Endothelial cell of umbilical vein (primary cell): ENCODE measurements around the gene MLLT1. TPM values are rescaled to one million over a fixed set of nuclear protein-coding genes. Genes with fewer than 3 reads are reported as not detected.

Source experiments
- BruUV-seq: library from RNA; stranded (reverse); fragments of 400-500 nt; replicated peaks from 2 replicates; lab custom pipeline; 2021; lab: Mats Ljungman, UMichigan
- CTCF ChIA-PET: fragments of 300-600, 350-600 bp; sonication (Branson Sonifier 250); formaldehyde crosslinking; loops from one replicate; lab custom pipeline; 2021; ENCODE audit warnings: antibody characterized with exemption, inconsistent platforms; lab: Charles Lee
- POLR2A ChIA-PET: fragments of 300-600, 350-600 bp; sonication (Branson Sonifier 250); formaldehyde crosslinking; loops from one replicate; lab custom pipeline; 2021; ENCODE audit warnings: antibody characterized with exemption, inconsistent platforms; lab: Charles Lee
- DNase-seq: peaks from one replicate; pipeline ENCODE4 v3.0.0-alpha.2; 2011; ENCODE audit warnings: low read depth, low spot score
- FAIRE-seq: peaks from 2 replicates; lab custom pipeline; 2011; peaks lifted over from hg19 to GRCh38; lab: Jason Lieb, UNC
- H2AFZ ChIP-seq: 2 replicates; pipeline ENCODE4 v1.6.0; 2012; ENCODE audit warnings: low read depth, low read length, control low read depth, inconsistent platforms
- H3K27ac ChIP-seq: 2 replicates; pipeline ENCODE4 v1.5.1; 2011; ENCODE audit warnings: low read depth, mild to moderate bottlenecking, control low read depth, low read length, moderate library complexity; ENCODE audit not compliant: insufficient read depth
- H3K27me3 ChIP-seq, 2 experiments: 2 replicates each; pipeline versions ENCODE4 v1.6.0 to v1.6.1; 2011; ENCODE audit warnings: low read length in 2 of 2, mixed read lengths in 1 of 2; ENCODE audit not compliant: control insufficient read depth in 2 of 2, insufficient read depth in 2 of 2
- H3K36me3 ChIP-seq, 2 experiments: 2 replicates in 1 of 2; 3 replicates in 1 of 2; pipeline ENCODE4 v1.5.1; 2011; ENCODE audit warnings: low read length in 2 of 2, mild to moderate bottlenecking in 1 of 2, moderate library complexity in 1 of 2; ENCODE audit not compliant: control insufficient read depth in 2 of 2, insufficient read depth in 2 of 2; ENCODE audit errors: extremely low read depth in 1 of 2
- H3K4me1 ChIP-seq: 3 replicates; pipeline ENCODE4 v1.5.1; 2011; ENCODE audit warnings: mild to moderate bottlenecking, low read length; ENCODE audit not compliant: control insufficient read depth, insufficient read depth; ENCODE audit errors: extremely low read depth
- H3K4me2 ChIP-seq: 2 replicates; pipeline ENCODE4 v1.6.1; 2011; ENCODE audit warnings: low read length, control low read depth, mixed read lengths; ENCODE audit not compliant: insufficient read depth
- H3K4me3 ChIP-seq, 3 experiments: fragments of 200-600 bp in 1 of 3; sonication (generic), shearing (Covaris generic) in 1 of 3; replicated peaks in 1 of 3; 2 replicates each; pipeline ENCODE4 v1.5.1; 2011 to 2016; ENCODE audit warnings: control low read depth in 3 of 3, low read length in 3 of 3, mild to moderate bottlenecking in 2 of 3, inconsistent platforms in 1 of 3, low read depth in 1 of 3, moderate library complexity in 1 of 3; ENCODE audit not compliant: insufficient read depth in 1 of 3
- H3K79me2 ChIP-seq: 2 replicates; pipeline ENCODE4 v1.6.0; 2012; ENCODE audit warnings: low read length, inconsistent platforms; ENCODE audit not compliant: control insufficient read depth, insufficient read depth
- H3K9ac ChIP-seq: replicated peaks from 2 replicates; pipeline ENCODE3; 2011; ENCODE audit warnings: low read length, control low read depth; ENCODE audit not compliant: insufficient read depth; ENCODE audit errors: extremely low read depth
- H3K9me1 ChIP-seq: replicated peaks from 3 replicates; pipeline ENCODE4 v1.6.0; 2011; ENCODE audit warnings: mild to moderate bottlenecking, low read length; ENCODE audit not compliant: control insufficient read depth, insufficient read depth; ENCODE audit errors: extremely low read depth
- H3K9me3 ChIP-seq: replicated peaks from 2 replicates; pipeline ENCODE4 v1.5.1; 2012; ENCODE audit warnings: low read length, inconsistent platforms; ENCODE audit not compliant: control insufficient read depth, insufficient read depth
- H4K20me1 ChIP-seq: replicated peaks from 2 replicates; pipeline ENCODE3; 2011; ENCODE audit warnings: mild to moderate bottlenecking, low read length; ENCODE audit not compliant: control insufficient read depth, insufficient read depth; ENCODE audit errors: extremely low read depth
- CTCF ChIP-seq, 2 donors: IDR thresholded peaks; 1 replicate in 1 of 2; 2 replicates in 1 of 2; pipeline ENCODE4 v1.5.1; 2011; ENCODE audit warnings: low read length in 2 of 2, mild to moderate bottlenecking in 2 of 2, moderate library complexity in 2 of 2, control low read depth in 1 of 2, inconsistent platforms in 1 of 2, low read depth in 1 of 2; ENCODE audit not compliant: insufficient read depth in 1 of 2; ENCODE audit errors: extremely low read depth in 1 of 2
- EZH2 ChIP-seq: IDR thresholded peaks from 2 replicates; pipeline ENCODE4 v1.6.1; 2012; ENCODE audit warnings: borderline replicate concordance, low read depth, mild to moderate bottlenecking, moderate library complexity, low read length, inconsistent platforms; ENCODE audit not compliant: severe bottlenecking
- FOS ChIP-seq: IDR thresholded peaks from 2 replicates; pipeline ENCODE4 v1.6.1; 2011; ENCODE audit warnings: mild to moderate bottlenecking, low read length, moderate library complexity, borderline replicate concordance; ENCODE audit not compliant: insufficient read depth
- GATA2 ChIP-seq: IDR thresholded peaks from 2 replicates; pipeline ENCODE4 v1.7.0; 2011; ENCODE audit warnings: low read depth, mild to moderate bottlenecking, moderate library complexity, mixed read lengths, low read length; ENCODE audit not compliant: insufficient read length, insufficient read depth
- JUN ChIP-seq: IDR thresholded peaks from 2 replicates; pipeline ENCODE4 v1.6.1; 2011; ENCODE audit warnings: borderline replicate concordance, low read depth; ENCODE audit not compliant: insufficient read length, insufficient read depth
- MAX ChIP-seq: IDR thresholded peaks from 2 replicates; pipeline ENCODE4 v1.6.1; 2011; ENCODE audit not compliant: insufficient read depth, insufficient read length
- MYC ChIP-seq: IDR thresholded peaks from one replicate; pipeline ENCODE4 v1.6.1; 2011; ENCODE audit warnings: mild to moderate bottlenecking, low read depth, low read length
- POLR2A ChIP-seq: IDR thresholded peaks from 2 replicates; pipeline ENCODE4 v1.6.1; 2012; ENCODE audit warnings: low read depth, mild to moderate bottlenecking, control low read depth, low read length
- POLR2AphosphoS5 ChIP-seq: IDR thresholded peaks from 2 replicates; pipeline ENCODE4 v1.6.1; 2012; ENCODE audit warnings: low read depth, mild to moderate bottlenecking, control low read depth, low read length, moderate library complexity; ENCODE audit not compliant: insufficient read depth
- dilution Hi-C: fragments of 300-500 bp; cut with MboI; formaldehyde crosslinking; loops from one replicate; pipeline ENCODE4 v1.15.0; 2019; ENCODE audit warnings: low sequenced_read_pairs; ENCODE audit not compliant: extremely low pct_ligation_motif_present
- intact Hi-C: fragments of 100-400 bp; cut with micrococcal nuclease; formaldehyde crosslinking; loops from one replicate; pipeline ENCODE4 v1.10.0; 2022
- polyA plus RNA-seq, 4 experiments: library from polyadenylated mRNA; depleted of rRNA in 3 of 4; stranded (reverse) in 3 of 4; unstranded in 1 of 4; fragments of >200 nt; gene quantifications; 2 replicates each; pipeline versions ENCODE4 v1.2.1 to v1.2.3, GENCODE V29; 2011 to 2012; ENCODE audit warnings: missing spikeins in 1 of 4
- total RNA-seq: library from RNA; stranded (reverse); gene quantifications from 2 replicates; pipeline ENCODE4 v1.2.3, GENCODE V29; 2021

Gene MLLT1
- total and polyA plus RNA-seq, 2 donors (not counting 3 experiments of a cell fraction or from before 2014, with no cell fraction given): 43.9 to 84.8 TPM

- no peaks in the 10 kb centered on the region for H3K4me1 ChIP-seq
- no peaks in the 10 kb centered on the region for H3K9me1 ChIP-seq
- H3K27ac ChIP-seq: no peak overlapping the region
- peaks cover under 1 to 36% of the 10 kb centered on the region in 2 experiments for H3K36me3 ChIP-seq
- POLR2A ChIA-PET: interaction anchor here (0.7 kb wide), 1 partner anchor 12 kb away, joined by 5 read pairs; no protein-coding TSS in a partner anchor
- DNase-seq (no peak), FAIRE-seq (no peak)
- dilution Hi-C loops: no loop called here
- intact Hi-C loops: no loop called here
- H3K9me3 ChIP-seq: no peaks in the 10 kb centered on the region
- no peak overlapping the region for H3K4me2 ChIP-seq
- CTCF ChIA-PET: interaction anchor here (3.2 to 3.9 kb wide), 2 partner anchors 12 to 40 kb away, joined by 25 to 34 read pairs; no protein-coding TSS in a partner anchor
- H3K4me3 ChIP-seq: no peak overlapping the region
- BruUV-seq: no TSS peak
- no peaks in the 10 kb centered on the region for H3K27me3 ChIP-seq
- H4K20me1 ChIP-seq: no peaks in the 10 kb centered on the region
- TF ChIP-seq POLR2AphosphoS5: no peak
- TF ChIP-seq FOS: no peak
- no peak for TF ChIP-seq JUN
- no peak for TF ChIP-seq MYC
- TF ChIP-seq MAX: no peak
- TF ChIP-seq GATA2: no peak
- TF ChIP-seq POLR2A: no peak
- TF ChIP-seq EZH2: no peak
- TF ChIP-seq CTCF (IDR thresholded peaks at IDR 0.05; ENCODE audit: extremely low read depth in 1 of 2, insufficient read depth in 1 of 2, low read depth in 1 of 2, low read length in 2 of 2): no peak
- H3K9ac ChIP-seq: no peak overlapping the region
- peaks cover 56% of the 10 kb centered on the region for H3K79me2 ChIP-seq
- H2AFZ ChIP-seq: no peak overlapping the region
These were observed 20.4 kb downstream of the MLLT1 start for GRCh38 chr19:6259312-6259861.
